GM21786 (cell line): ENCODE measurements around the gene MDFIC2.
"Not testable (repeated sequence)": the region's sequence is repeated elsewhere in the genome, so short reads cannot be mapped to it uniquely, and the experiment has no call there.

ENCODE experiments used
- ATAC-seq: cut with Tn5 transposase; IDR thresholded peaks from one replicate; pipeline ENCODE4 v1.9.1; 2021; ENCODE audit not compliant: unreplicated experiment

MDFIC2 gene

GRCh38 chr3:70261283-70261682 is 51.2 kb downstream of the MDFIC2 start:
- no peak for ATAC-seq

DNA sequence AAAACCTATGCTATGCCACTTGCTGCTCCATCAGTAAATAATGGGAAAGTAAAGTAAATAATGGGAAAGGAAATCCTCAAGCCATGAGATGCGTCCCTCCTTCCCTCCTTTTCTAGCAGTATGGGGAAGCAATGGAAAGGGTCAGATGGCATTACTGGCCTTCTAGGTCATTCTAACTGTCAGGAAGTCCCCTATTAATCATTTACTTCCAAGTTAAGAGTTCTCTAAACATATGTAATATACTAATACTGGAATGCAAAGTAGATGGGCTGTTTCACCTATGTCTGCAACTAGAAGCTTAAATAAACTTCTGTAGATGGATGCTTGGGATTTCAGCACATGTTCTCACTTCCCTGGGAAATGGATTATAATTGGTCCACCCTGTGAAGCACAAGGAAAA is 55.9 kb downstream of the MDFIC2 start:
- no peak for ATAC-seq

GRCh38 chr3:70250492-70250891 is 61.9 kb downstream of the MDFIC2 start:
- no peak for ATAC-seq

- ATAC-seq = no peak
Observed at GRCh38 chr3:70249509-70250160, 62.8 kb downstream of the MDFIC2 start.

DNA sequence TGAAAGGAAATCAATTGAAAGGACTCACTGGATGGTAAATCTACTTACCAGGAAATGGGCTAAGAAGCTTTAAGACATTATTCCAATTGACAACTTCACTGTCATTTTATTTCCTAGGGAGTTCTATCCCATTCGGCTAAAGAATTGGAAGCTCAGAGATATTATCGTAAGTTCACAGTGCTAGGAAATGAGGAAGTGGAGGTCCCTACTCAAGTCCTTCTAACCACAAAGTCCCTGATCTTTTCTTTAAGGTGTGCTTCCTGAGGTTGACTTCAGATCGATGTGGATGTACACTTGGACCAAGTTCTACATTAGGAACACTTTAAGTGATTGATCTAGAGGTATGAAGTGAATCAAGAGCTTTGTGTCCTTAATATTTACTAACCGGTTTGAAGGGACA is 63.6 kb downstream of the MDFIC2 start:
- no peak for ATAC-seq

DNA sequence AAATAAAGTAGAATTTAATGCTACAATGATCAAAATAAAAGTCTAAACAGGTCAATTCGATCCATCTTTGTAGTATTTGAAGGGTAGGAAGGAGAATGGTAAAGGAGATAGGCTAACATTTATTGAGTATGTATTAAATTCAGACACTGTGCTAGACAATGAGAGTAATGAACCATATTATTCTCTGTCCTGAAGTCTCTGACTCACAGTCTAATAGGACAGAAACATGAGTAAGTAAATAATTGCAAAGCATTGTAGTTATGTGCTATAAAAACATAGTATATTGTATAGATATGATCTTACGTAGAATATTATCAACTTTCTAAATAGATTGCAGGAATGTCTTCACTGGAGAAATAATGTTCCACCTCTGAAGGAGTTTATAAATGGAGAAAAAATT is 64.5 kb downstream of the MDFIC2 start:
- ATAC-seq = no peak

DNA sequence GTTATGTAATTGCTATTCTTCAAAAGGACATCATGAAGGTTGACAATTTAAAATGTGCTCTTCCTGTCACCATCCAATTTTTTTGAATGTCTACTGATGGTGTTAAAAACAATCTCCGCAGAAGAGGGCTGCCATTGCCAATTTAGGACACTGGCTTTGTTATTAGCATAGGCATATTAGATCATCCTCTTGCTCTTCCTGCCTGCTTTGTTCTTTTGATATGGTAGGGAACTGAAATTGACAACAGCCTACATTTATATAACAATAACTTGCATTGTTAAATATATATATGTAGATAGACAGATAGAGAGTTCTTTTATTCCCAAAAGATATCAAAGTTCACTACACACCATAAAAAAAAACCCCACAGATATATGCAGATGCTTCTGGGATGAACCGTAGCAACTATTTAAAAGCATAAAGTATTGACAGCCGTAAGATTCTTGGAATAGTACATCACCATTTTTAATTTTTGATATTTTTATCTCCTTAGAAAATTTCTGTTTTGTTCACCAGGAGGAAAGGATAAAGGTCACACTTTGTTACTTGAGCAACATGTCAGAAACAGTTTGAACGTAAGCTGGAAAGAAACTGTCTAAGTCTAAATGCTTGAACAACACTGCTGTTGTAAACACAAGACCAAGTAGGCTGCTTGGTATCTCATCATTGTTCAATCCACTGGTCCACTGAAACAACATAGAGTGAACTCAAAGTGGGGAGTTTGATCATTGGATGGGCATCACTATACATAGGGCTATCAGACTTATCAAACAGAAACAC is 66.5 kb downstream of the MDFIC2 start:
- no peak for ATAC-seq

DNA sequence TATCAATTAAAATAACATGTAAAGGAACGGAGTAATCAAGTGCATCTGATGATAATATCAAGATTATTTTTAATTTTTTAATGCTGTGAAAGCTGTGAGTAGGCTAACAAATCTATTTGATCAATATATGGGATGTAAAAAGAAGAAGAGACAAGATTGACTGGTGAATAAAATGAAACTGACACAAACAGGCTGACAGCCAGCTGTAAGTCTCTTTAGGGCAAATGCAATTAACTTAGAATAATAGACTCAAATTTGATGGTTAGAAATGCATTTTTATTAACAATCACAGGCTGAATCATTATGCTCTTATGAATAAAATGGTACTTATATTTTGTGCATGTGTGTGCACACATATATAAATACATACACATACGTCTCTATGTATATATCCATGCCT is 68.0 kb downstream of the MDFIC2 start:
- no peak for ATAC-seq

- ATAC-seq = no peak
Observed at GRCh38 chr3:70242297-70242882, 70.0 kb downstream of the MDFIC2 start.

DNA sequence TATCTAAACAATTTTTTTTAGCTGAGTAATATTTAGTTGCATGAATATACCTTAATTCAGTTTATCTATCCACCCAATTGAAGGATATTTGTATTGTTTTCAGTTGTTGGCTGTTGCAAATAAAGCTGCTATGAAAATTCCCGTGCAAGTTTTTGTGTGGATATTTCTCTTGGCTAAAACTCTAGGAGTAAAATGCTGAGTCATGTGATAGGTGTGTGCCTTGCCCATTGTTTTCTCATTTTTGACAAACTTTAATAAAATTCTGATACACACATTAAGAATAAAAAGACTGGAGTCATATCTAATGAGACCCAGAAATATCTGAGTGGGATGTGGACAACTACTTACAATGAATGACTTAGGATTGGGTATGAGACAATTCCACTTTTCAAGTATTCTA is 78.6 kb downstream of the MDFIC2 start:
- ATAC-seq = no peak

- no peak for ATAC-seq
Observed at GRCh38 chr3:70233112-70233511, 79.3 kb downstream of the MDFIC2 start.

DNA sequence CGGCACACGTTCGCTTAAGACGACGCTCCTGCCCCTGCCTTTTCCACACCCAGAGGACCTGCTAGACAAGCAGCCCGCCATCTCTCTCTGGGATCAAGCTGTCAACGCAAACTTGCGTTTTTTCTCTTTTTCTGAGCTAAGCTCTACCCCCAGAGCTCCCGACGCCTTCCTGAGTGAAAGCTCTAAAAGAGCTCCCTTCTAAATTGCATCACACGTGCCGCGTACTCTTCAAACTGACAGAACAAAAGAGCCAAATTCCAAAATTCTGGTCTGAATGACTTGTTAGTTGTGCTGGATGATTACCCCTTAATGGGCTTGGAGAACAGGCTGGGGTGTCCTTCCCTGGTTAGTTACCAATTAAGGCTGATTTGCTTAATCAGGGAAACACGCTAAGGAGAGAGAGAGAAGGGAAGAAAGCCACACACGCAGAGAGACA is 81.2 kb downstream of the MDFIC2 start:
- no peak for ATAC-seq

- ATAC-seq = no peak
Observed at GRCh38 chr3:70227437-70227836, 85.0 kb downstream of the MDFIC2 start.

GRCh38 chr3:70225146-70225545 is 87.3 kb downstream of the MDFIC2 start:
- no peak for ATAC-seq

DNA sequence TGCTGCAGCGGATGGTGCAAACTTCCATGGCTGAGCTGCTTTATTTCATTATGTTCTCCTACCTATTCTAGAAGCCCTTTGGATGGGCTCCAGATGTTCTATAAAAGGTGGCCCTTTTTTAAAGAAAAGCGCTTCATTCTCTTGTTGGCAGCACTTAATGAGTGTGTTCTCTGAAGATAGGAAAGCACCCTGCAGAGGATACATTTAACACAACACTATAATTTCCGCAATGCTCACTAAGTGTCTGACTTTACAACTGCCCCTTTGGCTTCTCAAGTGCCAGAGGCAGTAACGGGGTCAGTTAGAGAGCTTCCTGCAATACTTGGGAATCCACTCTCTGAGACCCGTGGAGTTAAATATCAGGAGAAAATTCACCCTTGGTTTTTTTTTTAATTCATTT is 88.1 kb downstream of the MDFIC2 start:
- no peak for ATAC-seq

GRCh38 chr3:70218471-70218870 is 94.0 kb downstream of the MDFIC2 start:
- ATAC-seq = no peak

DNA sequence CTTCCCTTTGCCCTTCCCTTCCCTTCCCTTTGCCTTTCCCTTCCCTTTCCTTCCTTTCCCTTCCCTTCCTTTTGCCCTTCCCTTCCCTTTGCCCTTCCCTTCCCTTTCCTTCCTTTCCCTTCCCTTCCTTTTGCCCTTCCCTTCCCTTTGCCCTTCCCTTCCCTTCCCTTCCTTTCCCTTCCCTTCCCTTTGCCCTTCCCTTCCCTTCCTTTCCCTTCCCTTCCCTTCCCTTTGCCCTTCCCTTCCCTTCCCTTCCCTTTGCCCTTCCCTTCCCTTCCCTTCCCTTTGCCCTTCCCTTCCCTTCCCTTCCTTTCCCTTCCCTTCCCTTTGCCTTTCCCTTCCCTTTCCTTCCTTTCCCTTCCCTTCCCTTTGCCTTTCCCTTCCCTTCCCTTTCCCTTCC is 101.2 kb downstream of the MDFIC2 start:
- not testable (repeated sequence) for ATAC-seq

DNA sequence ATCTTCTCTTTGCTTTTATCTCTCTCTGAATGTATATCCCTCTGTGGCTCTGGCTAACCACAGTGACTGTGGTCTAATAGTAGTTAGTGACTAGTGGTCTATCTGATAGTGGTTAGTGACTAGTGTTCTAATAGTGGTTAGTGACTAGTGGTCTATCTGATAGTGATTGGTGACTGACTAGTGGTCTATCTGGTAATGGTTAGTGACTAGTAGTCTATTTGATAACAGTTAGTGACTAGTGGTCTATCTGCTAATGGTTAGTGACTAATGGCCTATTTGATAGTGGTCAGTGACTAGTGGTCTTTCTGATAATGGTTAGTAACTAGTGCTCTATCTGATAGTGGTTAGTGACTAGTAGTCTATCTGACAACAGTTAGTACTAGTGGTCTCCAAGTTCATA is 110.5 kb downstream of the MDFIC2 start:
- ATAC-seq = no peak

DNA sequence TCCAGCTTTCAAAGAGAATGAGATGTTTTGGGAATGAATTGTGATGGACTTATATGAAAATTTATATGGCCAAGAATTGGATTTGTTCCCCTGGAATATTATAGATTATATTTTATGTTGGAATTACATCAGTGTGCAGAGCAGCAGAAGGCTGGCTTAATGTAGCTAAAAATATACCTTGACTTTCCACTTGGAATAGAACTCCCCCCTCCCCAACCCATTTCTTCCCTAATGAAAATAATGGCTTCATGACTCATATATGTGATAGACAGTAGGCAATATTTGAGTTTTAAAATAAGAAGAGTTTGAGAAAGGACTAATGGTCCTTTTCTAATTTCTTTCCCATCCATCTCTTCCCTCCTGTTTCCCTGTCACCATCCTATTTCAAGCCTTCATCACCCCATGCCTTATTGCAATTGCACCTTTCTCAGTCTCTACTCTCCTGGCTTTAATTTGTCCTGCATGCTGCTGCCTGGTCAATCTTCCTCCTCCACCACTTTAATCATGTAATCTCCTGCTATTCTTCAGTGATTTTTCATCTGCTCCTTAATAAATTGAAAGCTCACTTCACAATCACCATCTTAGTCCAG is 122.5 kb downstream of the MDFIC2 start:
- no peak for ATAC-seq

DNA sequence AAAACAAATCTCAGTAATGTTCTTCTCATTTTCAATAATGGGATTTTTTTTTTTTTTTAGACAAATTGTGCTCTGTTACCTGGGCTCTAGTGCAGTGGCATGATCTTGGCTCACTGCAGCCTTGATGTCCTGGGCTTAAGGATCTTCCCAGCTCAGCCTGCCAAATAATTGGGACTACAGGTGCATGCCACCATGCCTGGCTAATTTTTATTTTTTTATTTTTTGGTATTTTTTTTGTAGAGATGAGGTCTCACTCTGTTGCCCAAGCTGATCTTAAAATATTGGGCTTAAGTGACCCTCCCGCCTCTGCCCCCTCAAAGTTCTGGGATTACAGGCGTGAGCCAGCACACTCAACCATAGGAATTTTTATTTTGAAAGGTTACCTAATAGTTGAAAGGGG is 126.2 kb downstream of the MDFIC2 start:
- no peak for ATAC-seq

DNA sequence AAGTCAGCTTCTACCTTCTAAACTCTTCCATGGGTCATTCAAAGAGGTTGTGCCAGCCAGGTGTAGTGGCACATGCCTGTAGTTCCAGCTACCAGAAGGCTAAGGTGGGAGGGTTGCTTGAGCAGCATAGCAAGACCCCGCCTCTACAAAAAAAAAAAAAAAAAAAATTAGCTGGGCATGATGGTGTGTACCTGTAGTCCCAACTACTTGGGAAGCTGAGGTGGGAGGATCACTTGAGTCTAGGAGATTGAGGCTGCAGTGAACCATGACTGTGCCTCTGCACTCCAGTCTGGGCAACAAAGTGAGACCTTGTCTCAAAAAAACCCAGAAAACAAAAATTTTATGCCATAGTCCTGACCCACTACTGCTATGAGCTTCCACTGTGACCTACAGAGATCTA is 126.8 kb downstream of the MDFIC2 start:
- ATAC-seq = no peak
